WTC11 (cell line): Measurements from ENCODE around the gene C12orf75. TPM values are rescaled to one million over a fixed set of nuclear protein-coding genes. Genes with fewer than 3 reads are reported as not detected.

Experiments
- ATAC-seq: fragments of 200-7000 bp; cut with Tn5 transposase; 2 replicates; pipeline ENCODE4 v1.10.0; 2021; ENCODE audit warnings: mild to moderate bottlenecking, moderate library complexity
- CTCF ChIA-PET: fragments of 300-600 bp; sonication (Branson Sonifier 250); formaldehyde crosslinking; loops from one replicate; lab custom pipeline; 2021; ENCODE audit warnings: antibody characterized with exemption; lab: Charles Lee
- POLR2A ChIA-PET: fragments of 350-600 bp; sonication (Branson Sonifier 250); formaldehyde crosslinking; loops from one replicate; lab custom pipeline; 2021; ENCODE audit warnings: antibody characterized with exemption; lab: Charles Lee
- DNase-seq: peaks from one replicate; pipeline ENCODE4 v3.0.0; 2021; ENCODE audit warnings: low spot score
- H3K27ac Mint-ChIP-seq: 2 replicates; pipeline ENCODE4 v1.8.0; 2021; ENCODE audit warnings: mixed read lengths
- H3K27me3 Mint-ChIP-seq: 2 replicates; pipeline ENCODE4 v1.8.0; 2021; ENCODE audit warnings: low read depth, mild to moderate bottlenecking, moderate library complexity, mixed read lengths
- H3K36me3 Mint-ChIP-seq: 2 replicates; pipeline ENCODE4 v1.8.0; 2021; ENCODE audit warnings: mixed read lengths
- H3K4me1 Mint-ChIP-seq: 2 replicates; pipeline ENCODE4 v1.8.0; 2022; ENCODE audit warnings: mixed read lengths
- H3K4me3 Mint-ChIP-seq: 2 replicates; pipeline ENCODE4 v1.8.0; 2021; ENCODE audit warnings: mild to moderate bottlenecking, moderate library complexity, mixed read lengths
- H3K9me3 Mint-ChIP-seq: 2 replicates; pipeline ENCODE4 v1.8.0; 2021; ENCODE audit warnings: mixed read lengths
- ARID4B ChIP-seq: sonication (generic); formaldehyde crosslinking; IDR thresholded peaks from 2 replicates; pipeline ENCODE4 v1.8.0; 2023; ENCODE audit warnings: missing genetic modification reagents, mild to moderate bottlenecking, borderline replicate concordance
- ATF1 ChIP-seq: sonication (generic); formaldehyde crosslinking; IDR thresholded peaks from 2 replicates; pipeline ENCODE4 v1.8.1; 2023; ENCODE audit warnings: mild to moderate bottlenecking, moderate library complexity, missing genetic modification reagents
- ATF6 ChIP-seq: sonication (generic); formaldehyde crosslinking; IDR thresholded peaks from 2 replicates; pipeline ENCODE4 v1.8.1; 2023; ENCODE audit warnings: mild to moderate bottlenecking, missing genetic modification reagents
- CREB1 ChIP-seq: sonication (generic); formaldehyde crosslinking; IDR thresholded peaks from 2 replicates; pipeline ENCODE4 v1.8.0; 2023; ENCODE audit warnings: mild to moderate bottlenecking, missing genetic modification reagents
- ETV6 ChIP-seq: sonication (generic); formaldehyde crosslinking; IDR thresholded peaks from 2 replicates; pipeline ENCODE4 v1.8.1; 2022; ENCODE audit warnings: mild to moderate bottlenecking, missing genetic modification reagents
- NFATC4 ChIP-seq: fragments of 250-450 bp; sonication (Bioruptor Pico); IDR thresholded peaks from 2 replicates; pipeline ENCODE4 v1.9.0; 2021; ENCODE audit warnings: mild to moderate bottlenecking
- NFE2L1 ChIP-seq: sonication (generic); formaldehyde crosslinking; IDR thresholded peaks from 2 replicates; pipeline ENCODE4 v1.8.1; 2023; ENCODE audit warnings: missing genetic modification reagents
- PRDM15 ChIP-seq: sonication (generic); formaldehyde crosslinking; IDR thresholded peaks from 2 replicates; pipeline ENCODE4 v1.8.0; 2022; ENCODE audit warnings: missing genetic modification reagents
- PREB ChIP-seq: sonication (generic); formaldehyde crosslinking; IDR thresholded peaks from 2 replicates; pipeline ENCODE4 v1.8.1; 2022; ENCODE audit warnings: mild to moderate bottlenecking, missing genetic modification reagents, moderate library complexity, borderline replicate concordance
- STAT6 ChIP-seq: sonication (generic); formaldehyde crosslinking; conservative IDR thresholded peaks from 2 replicates; pipeline ENCODE4 v1.8.1; 2023; ENCODE audit warnings: mild to moderate bottlenecking, low read depth, missing genetic modification reagents, moderate library complexity
- TP53 ChIP-seq: sonication (generic); formaldehyde crosslinking; IDR thresholded peaks from 2 replicates; pipeline ENCODE4 v1.8.1; 2023; ENCODE audit warnings: mild to moderate bottlenecking, missing genetic modification reagents
- ZBTB43 ChIP-seq: sonication (generic); formaldehyde crosslinking; IDR thresholded peaks from 2 replicates; pipeline ENCODE4 v1.8.1; 2023; ENCODE audit warnings: mild to moderate bottlenecking, missing genetic modification reagents
- ZMAT4 ChIP-seq: fragments of 250-450 bp; sonication (Bioruptor Pico); IDR thresholded peaks from 2 replicates; pipeline ENCODE4 v1.9.0; 2021; ENCODE audit warnings: mild to moderate bottlenecking
- ZNF121 ChIP-seq: sonication (generic); formaldehyde crosslinking; IDR thresholded peaks from 2 replicates; pipeline ENCODE4 v1.8.0; 2023; ENCODE audit warnings: missing genetic modification reagents
- ZNF317 ChIP-seq: sonication (generic); formaldehyde crosslinking; IDR thresholded peaks from 2 replicates; pipeline ENCODE4 v1.8.1; 2023; ENCODE audit warnings: low read depth, mild to moderate bottlenecking, moderate library complexity, missing genetic modification reagents, borderline replicate concordance
- ZNF532 ChIP-seq: fragments of 250-450 bp; sonication (Bioruptor Pico); IDR thresholded peaks from 2 replicates; pipeline ENCODE4 v1.9.0; 2021; ENCODE audit warnings: mild to moderate bottlenecking, borderline replicate concordance
- total RNA-seq: library from RNA; stranded (reverse); gene quantifications from 3 replicates; pipeline ENCODE4 v1.2.3, GENCODE V29; 2021

C12orf75 gene
- total RNA-seq, 1 experiment from 2014 or later, result 25.5 TPM

- H3K27ac Mint-ChIP-seq, result no peak overlapping the region
- no peaks in the 10 kb centered on the region for H3K36me3 Mint-ChIP-seq
- DNase-seq (no peak), ATAC-seq (no peak)
- no peaks in the 10 kb centered on the region for H3K4me1 Mint-ChIP-seq
- H3K9me3 Mint-ChIP-seq, result no peaks in the 10 kb centered on the region
- no peak overlapping the region for H3K4me3 Mint-ChIP-seq
- ChIA-PET POLR2A (no interaction called here), CTCF (no interaction called here)
- H3K27me3 Mint-ChIP-seq, result peaks cover 8% of the 10 kb centered on the region
- TF ChIP-seq CREB1 (no peak), ZMAT4 (CRISPR knock-in tag) (no peak), ZNF317 (CRISPR knock-in tag) (no peak), ZNF532 (no peak), PRDM15 (CRISPR knock-in tag) (no peak), ATF1 (CRISPR knock-in tag) (no peak), NFATC4 (no peak), TP53 (CRISPR knock-in tag) (no peak), ZNF121 (CRISPR knock-in tag) (no peak), ZBTB43 (CRISPR knock-in tag) (no peak), ARID4B (CRISPR knock-in tag) (no peak), PREB (CRISPR knock-in tag) (no peak), NFE2L1 (CRISPR knock-in tag) (no peak), STAT6 (no peak), ETV6 (CRISPR knock-in tag) (no peak), ATF6 (CRISPR knock-in tag) (no peak)
Observed at GRCh38 chr12:105285378-105285777, 45.1 kb upstream of the C12orf75 start.
